ENCODE data around the gene SLC15A3. TPM values are rescaled to one million over a fixed set of nuclear protein-coding genes. Genes with fewer than 3 reads are reported as not detected.

Gene SLC15A3
- total RNA-seq, 1 experiment from 2014 or later = 10.2 TPM

DNA sequence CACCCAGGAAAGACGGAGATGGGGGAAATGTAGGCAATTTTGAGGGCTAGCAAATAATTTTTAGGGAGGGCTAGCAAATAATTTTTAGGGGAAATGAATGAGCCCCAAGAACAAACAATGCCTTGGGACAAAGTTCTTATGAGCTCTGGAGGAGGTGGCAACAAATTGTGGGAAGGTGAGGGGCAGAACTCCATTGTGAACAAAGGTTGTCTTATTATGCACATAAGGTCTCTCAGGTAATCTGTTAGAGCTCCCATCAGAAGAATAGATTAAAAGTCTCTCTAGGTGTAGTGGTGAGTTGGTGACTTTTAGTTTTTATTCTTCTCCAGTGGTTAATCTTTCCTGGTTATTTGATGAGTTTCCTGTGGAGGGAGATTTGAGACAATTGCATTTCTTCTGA is 43.2 kb downstream of the SLC15A3 start:
- H3K27me3 Mint-ChIP-seq (ENCODE audit: low read depth) = peaks cover 42% of the 10 kb centered on the region
- ATAC-seq = no peak

More for the DNA sequence above, 43.2 kb downstream of the SLC15A3 start:
- TF ChIP-seq OVOL2 (CRISPR knock-in tag; IDR thresholded peaks at IDR 0.05; ENCODE audit: borderline replicate concordance) (no peak), JAZF1 (CRISPR knock-in tag; IDR thresholded peaks at IDR 0.05) (no peak), HMGA2 (CRISPR knock-in tag; IDR thresholded peaks at IDR 0.05) (no peak), RORB (CRISPR knock-in tag; IDR thresholded peaks at IDR 0.05) (no peak), ZBTB21 (CRISPR knock-in tag; IDR thresholded peaks at IDR 0.05; ENCODE audit: borderline replicate concordance) (no peak), ELF4 (CRISPR knock-in tag; IDR thresholded peaks at IDR 0.05; ENCODE audit: low read depth) (no peak), ZNF121 (CRISPR knock-in tag; IDR thresholded peaks at IDR 0.05) (no peak), FOXJ3 (CRISPR knock-in tag; IDR thresholded peaks at IDR 0.05; ENCODE audit: borderline replicate concordance) (no peak), MYBL2 (CRISPR knock-in tag; IDR thresholded peaks at IDR 0.05) (no peak), ZNF138 (CRISPR knock-in tag; conservative IDR thresholded peaks at IDR 0.05) (no peak), NFATC4 (CRISPR knock-in tag; IDR thresholded peaks at IDR 0.05) (no peak), TEAD1 (CRISPR knock-in tag; IDR thresholded peaks at IDR 0.05) (no peak), GTF2I (CRISPR knock-in tag; conservative IDR thresholded peaks at IDR 0.05) (no peak)
- TF ChIP-seq, protein P1, sequence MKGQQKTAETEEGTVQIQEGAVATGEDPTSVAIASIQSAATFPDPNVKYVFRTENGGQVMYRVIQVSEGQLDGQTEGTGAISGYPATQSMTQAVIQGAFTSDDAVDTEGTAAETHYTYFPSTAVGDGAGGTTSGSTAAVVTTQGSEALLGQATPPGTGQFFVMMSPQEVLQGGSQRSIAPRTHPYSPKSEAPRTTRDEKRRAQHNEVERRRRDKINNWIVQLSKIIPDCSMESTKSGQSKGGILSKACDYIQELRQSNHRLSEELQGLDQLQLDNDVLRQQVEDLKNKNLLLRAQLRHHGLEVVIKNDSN (CRISPR knock-in tag; IDR thresholded peaks at IDR 0.05) = no peak
- TF ChIP-seq, protein P2, sequence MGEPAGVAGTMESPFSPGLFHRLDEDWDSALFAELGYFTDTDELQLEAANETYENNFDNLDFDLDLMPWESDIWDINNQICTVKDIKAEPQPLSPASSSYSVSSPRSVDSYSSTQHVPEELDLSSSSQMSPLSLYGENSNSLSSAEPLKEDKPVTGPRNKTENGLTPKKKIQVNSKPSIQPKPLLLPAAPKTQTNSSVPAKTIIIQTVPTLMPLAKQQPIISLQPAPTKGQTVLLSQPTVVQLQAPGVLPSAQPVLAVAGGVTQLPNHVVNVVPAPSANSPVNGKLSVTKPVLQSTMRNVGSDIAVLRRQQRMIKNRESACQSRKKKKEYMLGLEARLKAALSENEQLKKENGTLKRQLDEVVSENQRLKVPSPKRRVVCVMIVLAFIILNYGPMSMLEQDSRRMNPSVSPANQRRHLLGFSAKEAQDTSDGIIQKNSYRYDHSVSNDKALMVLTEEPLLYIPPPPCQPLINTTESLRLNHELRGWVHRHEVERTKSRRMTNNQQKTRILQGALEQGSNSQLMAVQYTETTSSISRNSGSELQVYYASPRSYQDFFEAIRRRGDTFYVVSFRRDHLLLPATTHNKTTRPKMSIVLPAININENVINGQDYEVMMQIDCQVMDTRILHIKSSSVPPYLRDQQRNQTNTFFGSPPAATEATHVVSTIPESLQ (CRISPR knock-in tag; IDR thresholded peaks at IDR 0.05) = no peak
- TF ChIP-seq, protein P3, sequence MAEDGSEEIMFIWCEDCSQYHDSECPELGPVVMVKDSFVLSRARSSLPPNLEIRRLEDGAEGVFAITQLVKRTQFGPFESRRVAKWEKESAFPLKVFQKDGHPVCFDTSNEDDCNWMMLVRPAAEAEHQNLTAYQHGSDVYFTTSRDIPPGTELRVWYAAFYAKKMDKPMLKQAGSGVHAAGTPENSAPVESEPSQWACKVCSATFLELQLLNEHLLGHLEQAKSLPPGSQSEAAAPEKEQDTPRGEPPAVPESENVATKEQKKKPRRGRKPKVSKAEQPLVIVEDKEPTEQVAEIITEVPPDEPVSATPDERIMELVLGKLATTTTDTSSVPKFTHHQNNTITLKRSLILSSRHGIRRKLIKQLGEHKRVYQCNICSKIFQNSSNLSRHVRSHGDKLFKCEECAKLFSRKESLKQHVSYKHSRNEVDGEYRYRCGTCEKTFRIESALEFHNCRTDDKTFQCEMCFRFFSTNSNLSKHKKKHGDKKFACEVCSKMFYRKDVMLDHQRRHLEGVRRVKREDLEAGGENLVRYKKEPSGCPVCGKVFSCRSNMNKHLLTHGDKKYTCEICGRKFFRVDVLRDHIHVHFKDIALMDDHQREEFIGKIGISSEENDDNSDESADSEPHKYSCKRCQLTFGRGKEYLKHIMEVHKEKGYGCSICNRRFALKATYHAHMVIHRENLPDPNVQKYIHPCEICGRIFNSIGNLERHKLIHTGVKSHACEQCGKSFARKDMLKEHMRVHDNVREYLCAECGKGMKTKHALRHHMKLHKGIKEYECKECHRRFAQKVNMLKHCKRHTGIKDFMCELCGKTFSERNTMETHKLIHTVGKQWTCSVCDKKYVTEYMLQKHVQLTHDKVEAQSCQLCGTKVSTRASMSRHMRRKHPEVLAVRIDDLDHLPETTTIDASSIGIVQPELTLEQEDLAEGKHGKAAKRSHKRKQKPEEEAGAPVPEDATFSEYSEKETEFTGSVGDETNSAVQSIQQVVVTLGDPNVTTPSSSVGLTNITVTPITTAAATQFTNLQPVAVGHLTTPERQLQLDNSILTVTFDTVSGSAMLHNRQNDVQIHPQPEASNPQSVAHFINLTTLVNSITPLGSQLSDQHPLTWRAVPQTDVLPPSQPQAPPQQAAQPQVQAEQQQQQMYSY (CRISPR knock-in tag; IDR thresholded peaks at IDR 0.05) = no peak
- TF ChIP-seq, protein P4, sequence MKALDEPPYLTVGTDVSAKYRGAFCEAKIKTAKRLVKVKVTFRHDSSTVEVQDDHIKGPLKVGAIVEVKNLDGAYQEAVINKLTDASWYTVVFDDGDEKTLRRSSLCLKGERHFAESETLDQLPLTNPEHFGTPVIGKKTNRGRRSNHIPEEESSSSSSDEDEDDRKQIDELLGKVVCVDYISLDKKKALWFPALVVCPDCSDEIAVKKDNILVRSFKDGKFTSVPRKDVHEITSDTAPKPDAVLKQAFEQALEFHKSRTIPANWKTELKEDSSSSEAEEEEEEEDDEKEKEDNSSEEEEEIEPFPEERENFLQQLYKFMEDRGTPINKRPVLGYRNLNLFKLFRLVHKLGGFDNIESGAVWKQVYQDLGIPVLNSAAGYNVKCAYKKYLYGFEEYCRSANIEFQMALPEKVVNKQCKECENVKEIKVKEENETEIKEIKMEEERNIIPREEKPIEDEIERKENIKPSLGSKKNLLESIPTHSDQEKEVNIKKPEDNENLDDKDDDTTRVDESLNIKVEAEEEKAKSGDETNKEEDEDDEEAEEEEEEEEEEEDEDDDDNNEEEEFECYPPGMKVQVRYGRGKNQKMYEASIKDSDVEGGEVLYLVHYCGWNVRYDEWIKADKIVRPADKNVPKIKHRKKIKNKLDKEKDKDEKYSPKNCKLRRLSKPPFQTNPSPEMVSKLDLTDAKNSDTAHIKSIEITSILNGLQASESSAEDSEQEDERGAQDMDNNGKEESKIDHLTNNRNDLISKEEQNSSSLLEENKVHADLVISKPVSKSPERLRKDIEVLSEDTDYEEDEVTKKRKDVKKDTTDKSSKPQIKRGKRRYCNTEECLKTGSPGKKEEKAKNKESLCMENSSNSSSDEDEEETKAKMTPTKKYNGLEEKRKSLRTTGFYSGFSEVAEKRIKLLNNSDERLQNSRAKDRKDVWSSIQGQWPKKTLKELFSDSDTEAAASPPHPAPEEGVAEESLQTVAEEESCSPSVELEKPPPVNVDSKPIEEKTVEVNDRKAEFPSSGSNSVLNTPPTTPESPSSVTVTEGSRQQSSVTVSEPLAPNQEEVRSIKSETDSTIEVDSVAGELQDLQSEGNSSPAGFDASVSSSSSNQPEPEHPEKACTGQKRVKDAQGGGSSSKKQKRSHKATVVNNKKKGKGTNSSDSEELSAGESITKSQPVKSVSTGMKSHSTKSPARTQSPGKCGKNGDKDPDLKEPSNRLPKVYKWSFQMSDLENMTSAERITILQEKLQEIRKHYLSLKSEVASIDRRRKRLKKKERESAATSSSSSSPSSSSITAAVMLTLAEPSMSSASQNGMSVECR (CRISPR knock-in tag; IDR thresholded peaks at IDR 0.05; ENCODE audit: borderline replicate concordance) = no peak
- TF ChIP-seq, protein P5, sequence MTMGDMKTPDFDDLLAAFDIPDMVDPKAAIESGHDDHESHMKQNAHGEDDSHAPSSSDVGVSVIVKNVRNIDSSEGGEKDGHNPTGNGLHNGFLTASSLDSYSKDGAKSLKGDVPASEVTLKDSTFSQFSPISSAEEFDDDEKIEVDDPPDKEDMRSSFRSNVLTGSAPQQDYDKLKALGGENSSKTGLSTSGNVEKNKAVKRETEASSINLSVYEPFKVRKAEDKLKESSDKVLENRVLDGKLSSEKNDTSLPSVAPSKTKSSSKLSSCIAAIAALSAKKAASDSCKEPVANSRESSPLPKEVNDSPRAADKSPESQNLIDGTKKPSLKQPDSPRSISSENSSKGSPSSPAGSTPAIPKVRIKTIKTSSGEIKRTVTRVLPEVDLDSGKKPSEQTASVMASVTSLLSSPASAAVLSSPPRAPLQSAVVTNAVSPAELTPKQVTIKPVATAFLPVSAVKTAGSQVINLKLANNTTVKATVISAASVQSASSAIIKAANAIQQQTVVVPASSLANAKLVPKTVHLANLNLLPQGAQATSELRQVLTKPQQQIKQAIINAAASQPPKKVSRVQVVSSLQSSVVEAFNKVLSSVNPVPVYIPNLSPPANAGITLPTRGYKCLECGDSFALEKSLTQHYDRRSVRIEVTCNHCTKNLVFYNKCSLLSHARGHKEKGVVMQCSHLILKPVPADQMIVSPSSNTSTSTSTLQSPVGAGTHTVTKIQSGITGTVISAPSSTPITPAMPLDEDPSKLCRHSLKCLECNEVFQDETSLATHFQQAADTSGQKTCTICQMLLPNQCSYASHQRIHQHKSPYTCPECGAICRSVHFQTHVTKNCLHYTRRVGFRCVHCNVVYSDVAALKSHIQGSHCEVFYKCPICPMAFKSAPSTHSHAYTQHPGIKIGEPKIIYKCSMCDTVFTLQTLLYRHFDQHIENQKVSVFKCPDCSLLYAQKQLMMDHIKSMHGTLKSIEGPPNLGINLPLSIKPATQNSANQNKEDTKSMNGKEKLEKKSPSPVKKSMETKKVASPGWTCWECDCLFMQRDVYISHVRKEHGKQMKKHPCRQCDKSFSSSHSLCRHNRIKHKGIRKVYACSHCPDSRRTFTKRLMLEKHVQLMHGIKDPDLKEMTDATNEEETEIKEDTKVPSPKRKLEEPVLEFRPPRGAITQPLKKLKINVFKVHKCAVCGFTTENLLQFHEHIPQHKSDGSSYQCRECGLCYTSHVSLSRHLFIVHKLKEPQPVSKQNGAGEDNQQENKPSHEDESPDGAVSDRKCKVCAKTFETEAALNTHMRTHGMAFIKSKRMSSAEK (CRISPR knock-in tag; IDR thresholded peaks at IDR 0.05; ENCODE audit: borderline replicate concordance) = no peak
- TF ChIP-seq, protein P6, sequence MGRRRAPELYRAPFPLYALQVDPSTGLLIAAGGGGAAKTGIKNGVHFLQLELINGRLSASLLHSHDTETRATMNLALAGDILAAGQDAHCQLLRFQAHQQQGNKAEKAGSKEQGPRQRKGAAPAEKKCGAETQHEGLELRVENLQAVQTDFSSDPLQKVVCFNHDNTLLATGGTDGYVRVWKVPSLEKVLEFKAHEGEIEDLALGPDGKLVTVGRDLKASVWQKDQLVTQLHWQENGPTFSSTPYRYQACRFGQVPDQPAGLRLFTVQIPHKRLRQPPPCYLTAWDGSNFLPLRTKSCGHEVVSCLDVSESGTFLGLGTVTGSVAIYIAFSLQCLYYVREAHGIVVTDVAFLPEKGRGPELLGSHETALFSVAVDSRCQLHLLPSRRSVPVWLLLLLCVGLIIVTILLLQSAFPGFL (CRISPR knock-in tag; IDR thresholded peaks at IDR 0.05; ENCODE audit: borderline replicate concordance) = no peak
- TF ChIP-seq, protein P7, sequence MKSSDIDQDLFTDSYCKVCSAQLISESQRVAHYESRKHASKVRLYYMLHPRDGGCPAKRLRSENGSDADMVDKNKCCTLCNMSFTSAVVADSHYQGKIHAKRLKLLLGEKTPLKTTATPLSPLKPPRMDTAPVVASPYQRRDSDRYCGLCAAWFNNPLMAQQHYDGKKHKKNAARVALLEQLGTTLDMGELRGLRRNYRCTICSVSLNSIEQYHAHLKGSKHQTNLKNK (CRISPR knock-in tag; IDR thresholded peaks at IDR 0.05) = no peak
- DNase-seq (ENCODE audit: low spot score) = no peak
- H3K4me3 Mint-ChIP-seq = no peak overlapping the region
- no peak overlapping the region for H3K27ac Mint-ChIP-seq
- H3K4me1 Mint-ChIP-seq = peaks cover 37% of the 10 kb centered on the region
- peaks cover 6% of the 10 kb centered on the region; the same call in 1 of the 2 replicates for H3K9me3 Mint-ChIP-seq
- CTCF ChIA-PET = no interaction called here
- no peaks in the 10 kb centered on the region for H3K36me3 Mint-ChIP-seq
- POLR2A ChIA-PET = no interaction called here
